GM21825 (cell line): ENCODE results near the gene KLF13.
"Not testable (repeated sequence)": the region's sequence is repeated elsewhere in the genome, so short reads cannot be mapped to it uniquely, and the experiment has no call there.

Source experiments
- ATAC-seq: cut with Tn5 transposase; IDR thresholded peaks from one replicate; pipeline ENCODE4 v1.9.1; 2021; ENCODE audit warnings: mild to moderate bottlenecking, moderate library complexity; ENCODE audit not compliant: unreplicated experiment

KLF13 gene

DNA sequence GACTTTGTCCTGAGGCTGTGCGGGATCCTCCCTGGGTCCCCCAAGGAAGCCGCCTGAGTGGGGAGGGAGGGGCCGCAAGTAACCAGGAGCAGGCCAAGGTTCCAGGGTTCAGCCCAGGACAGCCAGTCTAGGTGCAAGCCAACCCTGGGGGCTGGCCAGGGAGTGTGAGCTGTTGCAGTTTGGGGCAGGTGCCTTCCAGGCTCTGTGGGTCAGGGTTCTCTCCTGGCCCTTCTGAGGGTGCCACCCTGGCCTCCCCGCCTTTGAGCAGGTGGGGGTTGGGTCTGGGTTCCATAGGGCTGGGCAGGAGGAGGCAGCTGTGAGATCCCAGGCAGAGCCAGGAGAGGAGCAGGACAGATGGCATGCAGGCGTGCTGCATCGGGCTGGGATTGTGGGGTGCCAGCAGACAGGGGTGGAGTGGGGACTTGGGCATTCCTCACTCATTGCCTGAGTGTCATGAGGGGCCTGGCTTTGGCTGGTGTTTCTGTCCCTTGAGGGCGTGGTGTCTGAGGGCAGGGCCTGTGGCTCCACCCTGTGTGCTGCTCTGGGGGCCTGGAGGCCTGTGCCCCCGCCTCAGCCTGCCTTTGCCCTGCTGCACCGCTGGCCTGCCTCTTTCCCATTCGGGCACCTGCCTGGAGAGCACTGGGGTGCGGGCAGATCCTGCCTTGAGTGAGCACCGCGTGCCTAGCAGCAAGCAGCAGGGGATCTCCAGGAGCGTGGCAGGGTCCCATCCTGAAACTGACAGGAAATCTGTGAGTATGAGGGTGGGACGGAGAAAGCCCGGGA lies 18.4 kb downstream of the KLF13 start:
- ATAC-seq = no peak

DNA sequence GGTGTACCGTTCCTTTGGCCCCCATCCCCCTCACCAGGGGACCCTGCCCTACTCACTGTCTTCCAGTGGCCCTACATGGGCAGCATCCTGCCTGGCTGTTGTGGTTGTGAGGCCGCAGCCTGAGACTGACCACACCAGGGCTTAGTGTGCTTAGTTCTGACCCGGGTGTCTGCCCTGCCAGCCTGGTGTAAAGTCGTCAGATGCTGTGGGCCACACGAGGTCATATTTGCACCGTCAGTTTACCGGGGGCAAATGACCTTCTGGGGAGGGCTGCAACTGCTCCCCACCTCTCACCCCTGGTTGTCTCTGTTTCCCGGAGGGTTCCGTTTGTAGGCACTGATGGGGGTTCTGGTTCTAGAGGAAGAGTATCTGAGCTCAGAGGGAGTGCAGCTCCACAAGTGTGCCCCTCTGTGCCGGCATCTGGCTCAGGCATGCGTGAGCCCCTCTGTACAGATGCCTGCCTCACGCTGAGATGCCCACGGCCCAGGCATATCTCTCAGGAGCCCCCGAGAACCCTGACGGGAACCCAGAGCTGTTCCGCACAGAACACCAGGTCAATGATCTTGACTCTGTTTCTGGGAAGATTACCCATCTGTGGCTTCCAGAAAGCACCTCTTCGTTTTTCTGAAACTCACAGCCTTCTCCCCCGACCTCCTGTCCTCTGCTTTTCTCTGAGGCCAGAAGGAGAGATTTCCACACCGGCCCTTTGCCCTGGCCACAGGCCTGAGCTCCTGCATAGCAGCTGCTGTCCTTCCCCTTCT lies 19.2 kb downstream of the KLF13 start:
- peak; percentile 19 for ATAC-seq

- peak; percentile 39 for ATAC-seq
These were observed 19.9 kb downstream of the KLF13 start for GRCh38 chr15:31346367-31347066.

DNA sequence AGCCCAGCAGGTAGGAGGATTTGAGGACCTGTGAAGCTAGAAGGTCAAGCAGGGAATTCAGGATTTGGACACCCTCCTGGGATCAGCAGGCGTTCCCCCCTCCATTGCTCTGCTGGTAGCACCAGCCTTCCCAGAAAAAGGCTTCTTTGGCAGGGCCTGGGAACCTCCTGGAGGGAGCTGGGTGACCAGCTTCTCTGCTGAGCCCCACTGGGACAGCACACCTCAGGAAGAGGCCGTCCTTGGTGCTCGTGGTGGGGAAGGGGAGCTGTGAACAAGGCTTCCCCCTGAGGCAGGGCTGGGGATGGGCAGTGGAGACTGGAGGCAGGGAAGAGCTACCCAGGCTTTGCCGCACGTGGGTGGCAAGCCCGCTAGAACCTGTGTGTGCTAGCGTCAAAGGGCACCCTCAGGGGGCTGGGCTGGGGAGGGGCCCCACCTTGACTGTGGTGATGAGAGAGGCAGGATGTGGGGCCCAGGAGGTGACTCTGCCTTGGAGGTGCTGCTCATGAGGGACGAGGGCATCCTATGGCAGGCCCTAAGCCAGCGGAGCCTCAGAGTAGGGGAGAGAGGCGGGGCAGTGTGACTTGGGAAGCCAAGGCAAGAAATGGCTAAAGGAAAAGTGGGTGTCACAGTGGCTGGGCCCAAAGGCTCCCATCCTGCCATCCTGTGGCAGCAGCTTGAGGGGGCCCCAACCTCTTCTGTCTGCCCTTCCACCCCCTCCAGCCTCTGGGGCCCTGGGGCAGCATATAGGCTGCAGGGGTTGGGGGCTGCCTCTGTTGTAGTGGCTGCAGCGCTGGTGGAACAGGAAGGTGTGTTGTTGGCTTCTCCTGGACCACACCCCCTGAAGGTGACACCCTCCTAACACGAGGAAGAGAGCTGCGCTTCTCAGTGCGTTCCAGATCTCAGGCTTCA lies 20.7 kb downstream of the KLF13 start:
- no peak for ATAC-seq

- ATAC-seq = no peak
These were observed 21.6 kb downstream of the KLF13 start for GRCh38 chr15:31347981-31348803.

DNA sequence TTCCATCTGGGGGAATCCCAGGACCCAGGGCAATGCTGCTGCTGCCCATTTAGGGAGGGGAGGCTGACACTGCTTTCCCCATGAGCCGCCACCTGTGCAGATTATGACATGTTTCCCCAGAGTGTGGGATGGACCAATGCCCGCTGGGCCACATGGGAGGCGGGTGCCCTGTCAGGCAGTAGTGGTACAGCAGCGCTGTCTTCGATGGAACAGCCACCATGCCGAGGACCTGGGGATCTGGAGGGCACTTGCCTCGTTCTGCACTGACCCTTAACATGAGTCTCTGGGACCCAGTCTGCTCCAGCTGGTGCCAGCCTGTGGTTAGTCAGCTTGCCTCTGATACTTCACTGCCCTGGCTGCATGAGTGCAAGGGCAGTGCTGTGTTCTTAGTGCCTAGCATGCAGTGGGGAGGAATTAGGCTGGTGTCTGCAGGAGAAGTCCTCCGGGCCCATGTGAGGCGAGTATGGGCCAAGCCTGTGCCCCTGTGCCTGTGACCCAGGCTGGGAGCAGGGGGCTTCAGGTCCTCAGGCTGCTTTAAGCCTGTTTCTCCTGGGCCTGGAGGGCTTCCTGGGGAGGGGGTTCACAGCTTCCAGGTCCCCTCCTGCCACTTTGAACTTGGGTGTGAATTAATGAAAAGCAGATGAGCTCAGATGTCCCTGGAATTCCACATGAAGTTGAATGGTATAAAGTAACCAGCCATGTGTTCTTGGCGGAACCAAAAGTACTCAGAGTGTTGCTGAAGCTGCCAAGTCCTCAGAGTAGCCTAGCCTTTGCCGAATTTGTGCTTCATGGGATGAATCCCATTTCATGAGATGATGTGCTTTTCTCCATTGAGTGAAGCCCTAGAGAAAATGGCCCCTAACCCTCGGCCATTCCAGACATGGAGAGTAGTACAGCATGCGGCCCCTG lies 22.9 kb downstream of the KLF13 start:
- ATAC-seq = no peak

DNA sequence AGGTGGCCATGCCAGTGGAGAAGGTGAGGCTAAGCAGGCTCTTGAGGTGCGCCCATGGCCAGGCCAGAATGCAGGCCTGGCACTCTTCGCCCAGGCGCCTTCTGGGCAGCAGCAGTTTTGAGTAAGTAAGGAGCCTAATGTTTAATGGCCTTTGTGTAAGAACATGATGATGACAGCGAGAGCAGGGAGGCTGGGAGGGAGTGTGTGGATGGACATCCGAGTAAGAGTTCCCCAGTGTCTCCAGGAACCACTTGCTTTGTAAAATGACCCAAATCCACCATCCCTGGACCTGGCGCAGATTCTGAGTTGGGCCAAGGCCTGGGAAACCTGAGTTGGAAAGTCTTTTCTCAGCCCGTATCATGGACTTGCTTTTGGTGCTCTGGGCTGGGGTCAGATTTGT lies 24.1 kb downstream of the KLF13 start:
- ATAC-seq = no peak

DNA sequence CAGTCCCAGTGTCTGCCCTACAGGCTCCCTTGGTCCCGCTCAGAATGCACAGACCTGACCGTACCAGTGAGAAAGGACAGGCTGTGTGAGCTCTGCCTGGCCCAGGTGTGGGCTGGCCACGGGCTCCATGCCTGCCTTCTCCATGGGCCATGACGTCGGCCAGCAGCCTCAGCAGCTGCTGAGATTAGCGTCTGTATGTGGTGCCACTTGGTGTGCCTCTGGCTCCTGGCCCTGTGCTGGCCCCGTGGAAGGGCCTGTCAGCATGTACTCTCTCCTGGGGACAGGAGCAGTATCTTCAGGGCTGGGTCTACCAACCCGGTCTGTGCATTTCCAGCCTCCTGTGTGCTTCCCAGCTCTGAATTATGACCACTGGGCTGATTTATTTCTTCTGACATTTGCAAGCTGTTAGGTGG lies 25.7 kb downstream of the KLF13 start:
- no peak for ATAC-seq

GRCh38 chr15:31352911-31353811 lies 26.5 kb downstream of the KLF13 start:
- peak; percentile 64 for ATAC-seq

GRCh38 chr15:31353931-31354330 lies 27.3 kb downstream of the KLF13 start:
- ATAC-seq = no peak

- ATAC-seq = not testable (repeated sequence)
These were observed 29.5 kb downstream of the KLF13 start for GRCh38 chr15:31356097-31356496.

GRCh38 chr15:31357148-31357547 lies 30.5 kb downstream of the KLF13 start:
- ATAC-seq = no peak

GRCh38 chr15:31358163-31358562 lies 31.5 kb downstream of the KLF13 start:
- ATAC-seq = no peak

DNA sequence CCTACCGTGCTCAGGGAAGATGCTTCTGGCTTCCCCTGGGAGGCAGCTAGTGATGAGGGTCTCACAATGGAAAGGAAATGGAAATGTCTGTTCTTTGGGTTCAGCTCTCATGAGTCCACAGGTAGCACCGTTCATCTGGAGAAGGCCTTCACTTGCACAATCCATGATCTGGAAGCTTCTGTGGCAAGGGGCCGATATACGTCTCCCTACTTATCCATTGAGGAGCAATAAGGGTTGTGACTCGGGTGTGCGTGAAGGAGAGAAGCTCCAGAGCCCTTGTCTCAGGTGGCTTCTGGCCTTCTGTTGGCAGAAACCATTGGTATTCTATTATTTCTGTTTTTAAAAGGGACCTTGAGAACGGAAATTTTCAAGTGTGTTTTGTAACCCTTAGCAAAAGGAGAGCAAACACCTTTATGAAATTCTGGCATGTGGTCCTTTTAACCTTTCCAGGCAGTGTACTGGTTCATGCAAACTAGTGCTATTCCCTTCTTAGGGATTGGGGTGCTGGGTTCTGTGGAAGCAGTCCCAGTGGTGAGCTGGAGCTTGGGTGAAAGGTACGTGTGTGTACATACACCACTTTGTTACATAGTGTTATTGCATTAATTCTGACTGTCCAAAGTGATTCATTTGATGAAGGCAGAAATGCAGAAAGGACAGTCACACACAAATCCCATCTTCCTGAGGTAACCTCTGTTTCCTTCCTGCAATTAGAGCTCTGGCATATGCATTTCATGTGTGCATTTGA lies 32.5 kb downstream of the KLF13 start:
- no peak for ATAC-seq

- no peak for ATAC-seq
These were observed 33.1 kb downstream of the KLF13 start for GRCh38 chr15:31359702-31360111.

DNA sequence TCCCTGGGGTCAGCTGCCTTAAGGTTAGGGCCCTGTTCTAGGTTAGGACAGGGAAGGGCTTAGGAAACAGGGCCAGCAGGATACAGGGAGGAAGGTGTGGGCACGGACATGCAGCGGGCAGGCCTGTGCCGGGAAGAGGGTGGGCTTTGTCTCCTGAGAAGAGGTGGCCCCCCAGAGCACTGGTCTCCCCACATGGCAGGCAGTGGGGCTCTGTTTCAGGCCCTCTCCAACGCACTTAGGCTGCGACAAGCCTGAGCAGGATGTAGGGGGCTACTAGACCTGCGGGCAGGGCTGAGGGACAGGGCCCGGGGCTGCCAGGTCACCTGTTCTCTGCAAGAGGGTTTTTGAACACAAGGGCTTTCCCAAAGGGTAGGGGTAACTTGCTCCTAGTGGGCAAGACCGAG lies 33.5 kb downstream of the KLF13 start:
- no peak for ATAC-seq
